HG02678 (cell line): Measurements from ENCODE around the gene MYO3B.
"Not testable (repeated sequence)": the region's sequence is repeated elsewhere in the genome, so short reads cannot be mapped to it uniquely, and the experiment has no call there.

Experiments used
- ATAC-seq: cut with Tn5 transposase; IDR thresholded peaks from one replicate; pipeline ENCODE4 v1.9.1; 2021; ENCODE audit warnings: mild to moderate bottlenecking, moderate library complexity; ENCODE audit not compliant: unreplicated experiment

MYO3B gene

DNA sequence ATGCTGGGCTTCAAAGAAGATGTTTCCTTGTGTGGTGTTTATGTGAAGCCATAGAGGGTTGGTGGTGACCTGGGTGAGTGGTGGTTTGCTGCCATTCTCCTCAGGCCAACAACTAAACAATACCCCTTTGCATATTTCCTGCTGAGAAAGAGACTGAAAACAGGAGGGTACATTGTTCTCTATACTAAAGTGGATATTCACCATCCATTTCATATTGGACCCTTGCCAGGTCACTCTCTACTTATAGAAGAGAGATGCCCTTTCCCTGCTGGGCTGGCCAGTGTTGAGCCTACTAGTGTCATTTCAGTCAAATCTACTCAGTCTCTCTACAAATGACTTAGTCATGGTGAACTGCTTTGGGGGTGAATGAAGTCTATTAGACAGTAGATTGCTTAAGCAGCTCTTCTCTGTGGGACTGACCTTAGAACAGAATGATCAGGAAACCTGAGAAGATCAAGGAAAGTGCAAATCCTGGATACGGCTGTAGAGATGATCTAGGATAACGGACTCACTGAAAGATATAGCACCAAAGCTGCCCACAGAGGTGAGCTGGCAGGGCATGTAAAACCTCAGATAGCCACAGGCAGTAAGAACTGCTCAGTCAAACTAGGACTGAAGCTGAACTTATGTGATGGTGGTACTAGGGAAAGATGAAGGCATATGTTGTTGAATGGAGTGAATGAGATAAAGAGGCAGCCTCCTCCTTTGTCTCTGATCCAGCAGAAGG lies 154.9 kb downstream of the MYO3B start:
- no peak for ATAC-seq

DNA sequence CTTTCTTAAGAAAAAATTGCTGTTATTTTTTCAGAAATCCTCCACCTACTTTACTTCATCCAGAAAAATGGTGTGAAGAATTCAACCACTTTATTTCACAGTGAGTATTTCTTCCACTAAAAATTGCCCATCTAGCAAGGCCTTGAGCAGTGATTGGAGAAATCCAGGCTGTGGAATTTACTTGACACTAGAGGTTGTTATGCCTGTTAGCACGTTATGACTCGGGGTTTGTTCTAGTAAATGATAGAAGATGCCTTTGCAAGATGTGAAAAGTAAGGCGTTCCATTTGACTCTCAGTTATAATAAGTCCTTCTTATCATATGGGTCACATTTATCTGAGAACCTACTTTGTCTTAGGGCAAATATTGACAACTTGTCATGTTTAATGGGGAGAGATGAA lies 157.4 kb downstream of the MYO3B start:
- no peak for ATAC-seq

DNA sequence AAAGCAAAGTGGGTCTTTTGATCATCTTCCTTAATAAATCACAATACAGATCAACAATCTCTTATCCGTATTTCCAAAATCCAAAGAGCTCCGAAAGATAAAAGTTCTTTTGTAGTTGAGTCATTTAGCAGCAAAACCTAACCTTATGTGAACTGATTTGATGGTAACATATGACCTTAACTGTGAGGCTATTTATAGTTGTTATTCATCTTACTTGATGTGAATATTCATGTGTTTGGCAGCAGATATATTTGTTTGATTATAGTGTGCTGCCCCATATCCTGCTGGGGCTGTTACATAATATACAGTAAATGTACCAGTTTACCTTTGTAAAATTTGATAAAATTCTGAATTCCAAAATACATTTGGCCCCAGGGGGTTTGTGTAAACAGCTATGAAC lies 158.5 kb downstream of the MYO3B start:
- ATAC-seq, result no peak

DNA sequence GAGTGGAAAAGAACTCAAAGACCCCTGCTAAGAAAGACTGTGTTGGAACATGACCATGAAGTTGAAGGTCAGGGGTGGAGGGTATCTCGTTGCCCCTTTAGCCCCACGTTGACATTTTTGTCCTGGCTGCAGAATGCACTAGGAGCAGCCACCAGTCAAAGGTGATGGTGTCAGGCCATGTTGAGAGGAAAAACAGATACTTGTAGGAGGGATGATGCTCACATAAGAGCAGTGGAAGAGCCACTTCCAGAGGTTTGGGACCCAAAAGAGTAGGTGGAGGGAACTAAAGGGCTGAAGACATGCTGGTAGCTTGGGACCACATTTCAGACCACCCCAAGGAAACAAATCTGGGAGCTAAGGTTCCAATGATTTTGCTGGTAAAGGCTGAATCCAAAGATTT lies 159.0 kb downstream of the MYO3B start:
- no peak for ATAC-seq

DNA sequence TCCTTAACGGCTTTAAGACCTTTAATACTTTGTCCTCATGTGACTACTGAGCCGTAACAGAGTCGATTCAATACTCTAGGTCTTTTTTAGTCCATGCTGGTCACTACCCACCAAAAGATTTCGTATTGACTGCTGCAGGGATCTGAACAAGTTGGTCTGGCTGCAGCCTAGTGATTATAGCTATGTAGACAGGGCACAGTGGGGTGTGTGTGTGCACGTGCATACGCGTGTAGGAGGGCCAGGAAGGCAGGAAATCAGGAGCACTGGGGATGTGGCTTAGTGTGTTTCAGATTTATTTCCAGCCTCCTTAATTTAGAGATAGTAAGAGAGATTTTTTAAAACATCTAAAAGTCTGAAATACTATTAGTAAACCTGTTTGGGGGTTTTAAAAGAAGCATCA lies 161.4 kb downstream of the MYO3B start:
- ATAC-seq, result no peak

DNA sequence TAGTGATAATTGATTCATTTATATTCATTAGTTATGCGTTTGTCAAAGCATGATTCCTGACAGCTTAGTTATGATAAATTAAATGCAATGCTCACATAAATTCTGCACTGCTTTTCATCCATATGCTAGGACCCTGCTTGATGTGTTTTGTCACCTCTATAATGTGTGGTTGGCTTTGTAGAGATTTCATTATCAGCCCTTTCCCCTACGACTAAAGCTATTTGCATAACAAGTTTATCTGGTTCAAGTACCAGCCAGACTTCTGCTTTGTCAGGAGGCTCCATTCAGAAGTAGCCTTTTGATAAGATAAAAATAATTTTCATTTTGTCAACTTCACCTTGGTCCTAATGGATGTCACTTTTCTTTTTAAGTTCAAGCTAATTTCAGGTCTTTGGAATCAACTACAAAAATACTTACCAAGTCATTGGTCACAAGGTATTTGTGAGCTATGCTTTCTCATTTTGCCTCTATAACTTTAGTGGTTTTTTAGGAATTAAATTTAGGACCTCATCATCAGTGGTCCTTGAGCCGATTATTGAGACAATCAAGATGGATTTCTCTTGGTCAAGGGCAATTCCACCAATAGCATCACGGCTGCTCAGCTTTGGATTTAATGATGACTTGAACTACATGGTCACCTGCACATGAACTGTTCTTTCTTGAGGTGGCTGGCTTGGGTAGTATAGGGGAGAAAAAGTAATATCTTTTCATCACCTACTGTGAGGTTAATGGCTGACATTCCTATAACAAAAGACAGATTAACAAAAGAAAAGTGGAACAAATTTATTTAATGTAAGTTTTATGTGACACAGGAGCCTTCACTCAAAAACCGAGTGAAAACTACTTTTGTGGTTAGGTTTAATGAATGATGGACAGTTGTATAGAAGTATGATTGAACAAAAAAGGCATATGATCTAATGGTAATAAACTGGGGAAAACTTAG lies 162.1 kb downstream of the MYO3B start:
- ATAC-seq, result no peak

DNA sequence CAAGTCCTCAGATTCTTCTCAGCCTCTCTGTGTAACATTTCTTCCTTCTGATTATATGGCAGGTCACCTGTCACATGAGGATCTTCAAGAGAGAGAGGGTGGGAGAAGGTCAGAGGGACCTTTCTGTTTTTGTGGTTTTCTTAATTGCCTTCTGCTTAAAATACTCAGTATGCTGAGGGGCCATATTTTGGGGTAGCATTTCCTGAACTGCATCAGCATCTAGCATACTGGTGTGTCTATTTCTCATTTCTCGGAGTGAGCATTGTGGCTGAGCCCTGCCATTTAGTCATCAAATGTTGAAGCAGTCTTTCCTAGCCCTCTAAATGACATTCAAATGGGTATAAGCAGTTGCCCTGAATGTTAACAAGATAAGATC lies 162.7 kb downstream of the MYO3B start:
- ATAC-seq, result no peak

DNA sequence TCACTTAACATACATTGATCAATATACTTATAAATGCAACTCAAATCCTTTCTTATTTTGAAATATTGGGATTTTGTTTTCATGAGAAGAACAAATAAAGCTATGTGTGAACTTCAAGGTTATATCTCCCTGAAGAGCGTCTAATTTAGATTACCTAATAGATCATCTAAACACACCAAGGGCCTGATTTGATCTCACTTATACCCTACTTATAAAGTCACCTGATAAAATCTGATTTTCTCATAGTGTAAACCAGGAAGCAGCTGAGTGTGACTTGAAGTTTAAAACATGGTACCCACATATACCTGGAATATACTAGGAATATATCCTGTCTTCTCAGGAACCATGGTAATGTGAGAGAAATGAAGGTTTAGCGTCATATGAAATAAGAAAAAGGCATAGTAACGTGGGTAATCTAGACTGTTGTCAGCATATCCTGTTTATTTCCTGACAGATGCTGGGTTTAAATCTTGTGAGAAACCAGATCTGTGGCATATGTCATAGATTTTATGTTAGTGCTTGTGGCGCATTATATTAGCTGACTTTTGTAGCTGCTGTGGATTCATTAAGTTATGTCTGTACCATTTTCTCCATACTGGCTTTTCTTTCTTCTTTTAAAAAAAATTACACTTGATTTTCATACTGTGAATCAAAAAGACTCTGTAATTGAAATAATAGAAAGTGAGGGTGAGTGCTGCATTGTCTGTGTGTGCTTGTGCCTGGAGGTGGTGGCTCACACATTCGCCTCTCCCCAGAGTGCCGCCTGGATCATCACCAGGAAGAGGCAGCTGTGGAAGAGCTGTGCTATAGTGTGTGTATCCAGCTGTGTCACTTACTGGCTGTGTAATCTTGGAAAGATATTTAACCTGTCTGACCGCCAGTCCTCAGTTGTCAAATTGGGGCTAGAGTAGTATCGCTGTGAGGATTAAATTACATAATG lies 164.0 kb downstream of the MYO3B start:
- ATAC-seq, result no peak

DNA sequence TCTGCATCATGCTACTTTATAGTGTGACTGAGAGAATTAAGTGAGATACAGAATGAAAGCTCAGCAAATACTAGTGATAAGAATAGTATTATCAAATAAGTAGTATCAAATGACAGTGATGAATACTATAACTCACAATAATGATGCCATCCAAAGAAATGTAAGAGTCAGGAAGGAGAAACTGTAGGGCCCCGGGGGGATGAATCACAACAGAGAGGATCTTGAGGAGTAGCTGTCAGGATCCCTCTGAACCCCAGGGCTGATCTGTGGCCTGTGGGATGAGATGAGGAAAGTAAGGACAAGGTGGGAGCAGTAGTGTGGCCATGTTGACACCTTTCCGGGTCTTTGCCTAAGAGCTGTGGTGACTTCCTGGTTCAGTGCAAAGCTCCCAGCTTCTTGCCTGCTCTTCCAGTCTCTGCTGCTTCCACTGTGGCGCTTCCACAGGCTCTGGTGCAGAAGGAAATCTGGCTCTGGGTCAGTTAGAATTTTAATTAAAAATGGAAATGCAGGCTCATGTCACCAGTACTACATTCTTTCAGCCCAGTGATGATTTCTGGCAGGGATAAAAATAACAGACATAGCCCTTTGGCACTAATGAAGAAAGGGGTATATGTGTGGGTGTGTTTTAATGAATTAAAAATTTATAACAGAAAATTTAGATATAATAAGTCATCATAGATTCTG lies 166.9 kb downstream of the MYO3B start:
- no peak for ATAC-seq

DNA sequence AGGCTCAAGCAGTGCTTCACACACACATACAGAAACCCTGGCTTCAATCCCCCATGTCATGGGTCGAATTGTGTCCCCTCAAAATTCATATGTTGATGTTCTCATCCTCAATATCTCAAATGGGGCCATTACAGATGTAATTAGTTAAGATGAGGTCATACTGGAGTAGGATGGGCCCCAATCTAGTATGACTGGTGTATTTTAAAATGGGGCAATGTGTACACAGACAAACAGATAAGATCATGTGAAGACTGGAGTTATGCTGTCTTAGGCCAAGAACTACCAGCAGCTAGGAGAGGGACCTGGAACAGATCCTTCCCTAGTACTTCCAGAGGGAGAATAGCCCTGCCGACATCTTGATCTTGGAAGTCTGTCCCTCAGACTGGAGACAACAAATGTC lies 167.7 kb downstream of the MYO3B start:
- no peak for ATAC-seq

DNA sequence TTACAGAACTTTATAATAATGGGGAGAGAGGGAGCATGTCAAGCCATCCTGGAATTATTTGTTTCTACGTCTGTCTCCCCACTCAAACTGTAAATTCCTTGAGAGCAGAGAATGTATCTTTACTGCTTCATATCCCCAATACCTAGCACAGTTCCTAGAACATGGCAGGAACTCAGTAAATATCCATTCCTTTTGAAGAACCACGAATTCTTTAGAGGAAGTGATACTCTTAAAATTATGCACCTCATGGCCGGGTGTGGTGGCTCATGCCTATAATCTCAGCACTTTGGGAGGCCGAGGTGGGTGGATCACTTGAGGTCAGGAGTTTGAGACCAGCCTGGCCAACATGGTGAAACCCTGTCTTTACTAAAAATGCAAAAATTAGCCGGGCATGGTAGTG lies 171.3 kb downstream of the MYO3B start:
- ATAC-seq, result not testable (repeated sequence)

DNA sequence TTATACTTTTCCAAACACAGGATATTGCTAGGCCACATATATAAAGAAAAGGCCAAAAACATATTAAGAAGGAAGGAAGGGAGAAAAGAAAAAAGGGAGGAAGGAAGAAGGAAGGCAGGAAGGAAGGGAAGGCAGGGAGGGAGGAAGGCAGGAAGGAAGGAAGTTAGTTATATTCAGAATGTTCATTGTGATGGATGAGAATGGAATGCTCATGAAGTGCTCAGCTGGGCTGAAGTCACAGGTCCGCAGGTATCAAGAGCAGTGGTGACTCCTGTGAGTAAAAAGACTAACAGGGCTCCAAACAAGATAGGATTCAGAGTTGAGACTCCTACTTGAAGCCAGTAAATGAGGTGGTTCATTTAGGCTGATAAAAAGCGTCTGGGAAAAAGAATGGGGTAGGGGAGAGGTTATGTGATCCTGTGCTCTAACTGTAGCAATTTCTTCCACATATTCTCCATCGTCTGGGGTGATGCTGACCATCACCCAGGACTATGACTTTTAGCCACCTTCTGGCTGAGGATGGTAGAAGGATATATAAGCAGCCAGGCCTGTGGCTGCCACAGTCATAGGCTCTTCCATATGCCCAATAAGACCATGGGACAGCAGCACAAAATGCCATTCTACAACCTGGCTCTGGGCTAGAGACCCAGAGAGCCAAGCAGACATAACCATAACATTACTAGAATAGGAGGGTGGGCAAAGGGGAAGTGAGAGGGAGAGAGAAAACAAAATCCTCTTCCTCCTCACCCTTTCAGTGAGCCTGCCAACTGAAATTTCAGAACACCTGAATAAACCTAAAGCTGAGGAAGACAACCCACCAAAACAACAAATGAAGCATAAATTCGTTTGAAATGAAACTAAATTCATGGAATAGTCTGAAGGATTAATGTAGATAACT lies 173.2 kb downstream of the MYO3B start:
- no peak for ATAC-seq

DNA sequence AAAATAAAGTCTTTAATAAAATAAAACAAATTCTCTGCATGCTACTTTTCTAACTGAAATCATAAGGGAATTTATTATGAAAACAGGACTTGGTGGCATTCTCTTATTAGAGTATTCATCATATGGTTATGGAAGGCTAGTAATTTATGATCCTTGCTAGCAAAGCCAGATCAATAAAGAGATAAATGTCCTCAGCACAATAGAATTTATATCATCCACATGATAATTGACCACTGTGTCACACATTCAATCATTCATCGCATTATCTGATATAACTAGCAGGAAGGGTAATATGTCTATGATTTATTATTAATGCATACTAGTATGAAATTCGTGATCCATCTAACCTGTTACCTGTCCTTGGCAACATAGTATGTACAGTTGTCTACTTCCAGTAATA lies 175.8 kb downstream of the MYO3B start:
- ATAC-seq, result no peak

DNA sequence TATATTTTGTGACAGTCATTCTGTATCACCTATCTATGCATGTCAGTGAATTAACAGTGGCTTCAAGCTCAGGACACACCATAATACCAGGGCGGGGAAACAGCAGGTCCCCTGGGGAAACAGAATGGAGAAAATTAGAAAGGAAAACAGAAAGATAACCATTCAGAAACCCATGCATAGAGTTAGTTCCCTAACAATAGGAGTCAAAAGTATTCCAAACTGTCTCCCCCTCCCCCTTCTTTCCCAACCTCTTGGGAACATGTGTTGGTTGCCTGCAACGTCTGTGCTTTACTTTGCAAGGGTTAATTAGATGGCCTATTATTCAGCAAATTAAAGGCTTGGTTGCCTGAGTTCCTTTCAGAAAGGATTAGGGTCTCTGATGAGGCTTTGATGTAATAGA lies 176.4 kb downstream of the MYO3B start:
- ATAC-seq, result no peak

DNA sequence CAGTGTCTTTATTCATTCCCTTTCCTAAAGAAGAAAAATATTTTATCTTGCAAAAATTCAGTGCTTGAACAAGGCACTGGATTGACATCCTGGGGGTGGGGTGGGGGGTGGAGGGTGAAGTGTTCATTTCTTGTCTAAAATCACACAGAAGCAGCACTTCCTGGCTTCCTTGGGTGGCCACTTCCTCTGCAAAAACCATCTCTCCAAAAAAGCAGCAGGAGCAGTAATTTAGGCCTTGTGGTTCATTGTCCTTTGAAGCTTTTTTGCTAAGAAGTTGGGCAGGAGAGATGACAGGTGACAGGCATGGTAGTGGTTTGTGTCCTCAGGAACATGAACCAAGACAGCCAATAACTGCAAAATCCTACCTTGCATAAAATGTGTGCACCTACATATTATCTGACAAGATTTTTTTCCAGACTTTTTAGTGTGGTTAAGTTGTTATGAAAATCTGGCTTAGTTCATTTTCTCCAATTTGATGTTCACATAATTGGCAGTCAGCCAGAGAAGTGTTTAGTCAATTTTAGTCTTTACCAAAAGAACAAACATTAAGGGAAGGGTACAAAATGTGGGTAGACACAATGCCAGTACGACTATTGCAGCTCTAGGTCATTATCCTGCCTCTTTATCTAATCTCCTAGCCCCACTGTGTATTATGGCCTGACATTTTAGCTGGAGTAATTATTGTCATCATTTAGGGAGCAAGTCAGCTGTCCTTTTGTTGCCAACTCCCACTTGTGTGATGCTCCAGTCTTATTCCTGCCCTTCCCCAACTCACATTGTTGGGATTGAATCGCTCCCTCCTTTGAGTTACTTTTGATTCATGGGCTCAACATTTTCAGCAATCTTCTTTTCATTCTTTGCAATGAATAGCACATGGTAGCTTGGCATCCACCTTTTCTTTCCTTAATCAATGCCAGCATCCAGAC lies 177.2 kb downstream of the MYO3B start:
- ATAC-seq, result no peak

DNA sequence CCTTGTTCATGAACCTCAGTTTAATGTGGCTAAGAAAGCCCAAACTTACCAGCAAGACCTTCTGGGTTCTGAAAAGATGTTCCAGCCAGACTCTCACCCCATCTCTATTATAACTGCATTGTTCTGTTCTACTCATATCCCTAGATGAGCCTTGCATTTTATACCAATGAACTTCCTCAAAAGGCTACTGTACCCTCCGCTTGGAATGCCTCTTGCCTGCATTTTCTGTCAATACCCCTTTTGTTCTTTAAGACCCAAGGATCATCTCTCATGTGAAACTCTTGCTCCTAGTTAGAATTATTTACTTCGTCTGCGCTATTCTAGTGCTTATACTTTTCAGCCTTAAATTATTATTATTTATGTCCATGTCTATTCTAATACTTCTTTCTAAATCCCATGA lies 181.5 kb downstream of the MYO3B start:
- ATAC-seq, result no peak

DNA sequence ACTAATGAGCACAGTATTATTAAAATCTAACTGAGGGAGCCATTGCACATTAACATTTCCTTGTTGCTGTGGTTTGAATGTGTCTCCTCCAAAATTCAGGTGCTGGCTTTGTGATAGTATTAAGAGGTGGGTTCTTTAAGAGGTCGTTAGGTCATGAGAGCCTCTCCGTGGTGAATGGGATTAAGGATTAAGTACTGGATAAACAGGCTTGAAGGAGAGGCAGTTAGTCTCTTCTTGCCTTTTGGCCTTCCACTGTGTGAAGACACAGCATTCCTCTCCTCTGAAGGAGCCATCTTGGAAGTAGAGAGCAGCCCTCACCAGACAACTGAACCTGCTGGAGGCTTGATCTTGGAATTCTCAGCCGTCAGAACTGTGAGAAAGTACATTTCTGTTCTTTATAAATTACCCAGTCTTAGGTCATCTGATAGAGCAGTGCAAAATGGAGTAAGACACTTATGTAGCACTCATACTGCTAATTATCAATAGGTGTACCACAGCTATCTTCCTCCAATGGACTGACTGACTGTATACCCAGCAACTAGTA lies 182.7 kb downstream of the MYO3B start:
- ATAC-seq, result no peak
